BLaER1 (cell line): ENCODE data around the gene RHOA.

Experiments
- H3K27ac ChIP-seq: shearing (Covaris generic); formaldehyde crosslinking; 2 replicates; pipeline ENCODE4 v1.8.1; 2022
- H3K27me3 ChIP-seq: shearing (Covaris generic); formaldehyde crosslinking; 2 replicates; pipeline ENCODE4 v1.8.1; 2022
- H3K36me3 ChIP-seq: shearing (Covaris generic); formaldehyde crosslinking; 2 replicates; pipeline ENCODE4 v1.8.1; 2022
- H3K4me1 ChIP-seq: shearing (Covaris generic); formaldehyde crosslinking; 2 replicates; pipeline ENCODE4 v1.8.1; 2022
- H3K4me2 ChIP-seq: shearing (Covaris generic); formaldehyde crosslinking; 2 replicates; pipeline ENCODE4 v1.8.1; 2022
- H3K4me3 ChIP-seq: shearing (Covaris generic); formaldehyde crosslinking; 2 replicates; pipeline ENCODE4 v1.8.1; 2022
- H3K9ac ChIP-seq: shearing (Covaris generic); formaldehyde crosslinking; 2 replicates; pipeline ENCODE4 v1.8.1; 2022
- H3K9me3 ChIP-seq: shearing (Covaris generic); formaldehyde crosslinking; 2 replicates; pipeline ENCODE4 v1.8.1; 2022
- H4K20me1 ChIP-seq: shearing (Covaris generic); formaldehyde crosslinking; 2 replicates; pipeline ENCODE4 v1.8.1; 2022
- Cebpa-rat ChIP-seq: shearing (Covaris generic); IDR thresholded peaks from 2 replicates; pipeline ENCODE4 v1.8.1; 2022

Gene RHOA

DNA sequence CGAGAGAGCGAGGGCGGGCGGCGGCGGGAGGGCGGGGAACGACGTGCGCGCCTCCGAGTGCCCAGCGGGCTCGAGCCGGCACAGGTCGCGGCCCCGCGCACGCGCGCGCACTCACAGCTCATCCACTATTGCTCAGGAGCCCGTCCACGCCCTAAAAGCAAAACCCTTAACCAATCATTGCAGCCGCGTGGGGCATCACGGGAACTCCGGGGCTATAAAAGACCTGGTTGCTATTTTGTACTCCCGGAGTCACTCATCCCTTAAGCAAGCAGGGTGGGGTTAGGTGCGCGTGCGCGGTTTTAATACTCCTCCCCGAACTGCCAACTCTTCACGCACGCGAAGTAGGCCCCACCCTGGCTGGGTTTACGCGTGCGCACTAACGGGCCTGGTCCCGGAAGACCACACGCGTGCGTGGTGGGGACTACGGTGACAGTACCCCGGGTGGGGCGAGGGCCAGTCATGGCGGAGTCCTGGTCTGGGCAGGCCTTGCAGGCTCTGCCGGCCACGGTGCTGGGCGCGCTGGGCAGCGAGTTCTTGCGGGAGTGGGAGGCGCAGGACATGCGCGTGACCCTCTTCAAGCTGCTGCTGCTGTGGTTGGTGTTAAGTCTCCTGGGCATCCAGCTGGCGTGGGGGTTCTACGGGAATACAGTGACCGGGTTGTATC lies at the start of gene RHOA, which contains the start of gene TCTA:
Gene RHOA, minus strand, starts transcription at position 9 of the 664 bp plus-strand sequence. CDS start 36,387 bp downstream, outside the sequence.
Gene TCTA, plus strand, starts transcription at position 456 of the 664 bp plus-strand sequence. Its CDS starts 4 bp downstream, at position 460.
- Histone ChIP-seq H3K9me3 (no peaks in the 10 kb centered on the region), H3K27me3 (no peaks in the 10 kb centered on the region), H3K36me3 (peaks cover 7% of the 10 kb centered on the region), H3K4me2 (peak within 1 kb of the TSS; percentile 100), H4K20me1 (peaks cover 45% of the 10 kb centered on the region), H3K4me3 (peak within 1 kb of the TSS; percentile 97), H3K9ac (peak within 1 kb of the TSS; percentile 99), H3K27ac (peak within 1 kb of the TSS; percentile 100), H3K4me1 (peaks cover 79% of the 10 kb centered on the region)
- no peak for TF ChIP-seq Cebpa-rat

DNA sequence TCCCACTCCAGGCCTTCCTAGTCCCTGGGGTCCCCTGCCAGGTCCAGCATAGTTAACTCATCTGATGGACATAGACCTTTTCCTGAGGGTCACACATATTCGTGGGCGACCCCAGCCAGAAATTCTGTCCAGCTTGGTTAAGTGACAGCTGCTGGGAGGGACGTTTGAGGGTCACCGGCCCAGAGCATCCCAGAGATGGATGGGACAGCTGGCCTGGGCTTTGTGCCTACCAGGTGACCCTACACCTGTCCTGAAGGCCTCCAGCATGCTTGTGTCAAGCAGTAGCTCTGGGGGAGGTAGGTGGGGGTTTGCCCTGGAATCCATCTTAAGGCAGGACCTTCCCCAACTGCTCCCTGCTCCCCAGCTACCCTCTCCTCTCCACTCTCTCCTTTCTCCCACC lies 49.2 kb upstream of the RHOA start:
- no peak overlapping the region for H3K27ac ChIP-seq
- H4K20me1 ChIP-seq: no peaks in the 10 kb centered on the region
- H3K9ac ChIP-seq: no peak overlapping the region
- peaks cover 5% of the 10 kb centered on the region; the same call in 1 of the 2 replicates for H3K4me1 ChIP-seq
- no peak overlapping the region for H3K4me2 ChIP-seq
- H3K9me3 ChIP-seq: no peaks in the 10 kb centered on the region
- TF ChIP-seq Cebpa-rat: no peak
- H3K4me3 ChIP-seq: no peak overlapping the region
- no peaks in the 10 kb centered on the region for H3K27me3 ChIP-seq
- H3K36me3 ChIP-seq: no peaks in the 10 kb centered on the region

DNA sequence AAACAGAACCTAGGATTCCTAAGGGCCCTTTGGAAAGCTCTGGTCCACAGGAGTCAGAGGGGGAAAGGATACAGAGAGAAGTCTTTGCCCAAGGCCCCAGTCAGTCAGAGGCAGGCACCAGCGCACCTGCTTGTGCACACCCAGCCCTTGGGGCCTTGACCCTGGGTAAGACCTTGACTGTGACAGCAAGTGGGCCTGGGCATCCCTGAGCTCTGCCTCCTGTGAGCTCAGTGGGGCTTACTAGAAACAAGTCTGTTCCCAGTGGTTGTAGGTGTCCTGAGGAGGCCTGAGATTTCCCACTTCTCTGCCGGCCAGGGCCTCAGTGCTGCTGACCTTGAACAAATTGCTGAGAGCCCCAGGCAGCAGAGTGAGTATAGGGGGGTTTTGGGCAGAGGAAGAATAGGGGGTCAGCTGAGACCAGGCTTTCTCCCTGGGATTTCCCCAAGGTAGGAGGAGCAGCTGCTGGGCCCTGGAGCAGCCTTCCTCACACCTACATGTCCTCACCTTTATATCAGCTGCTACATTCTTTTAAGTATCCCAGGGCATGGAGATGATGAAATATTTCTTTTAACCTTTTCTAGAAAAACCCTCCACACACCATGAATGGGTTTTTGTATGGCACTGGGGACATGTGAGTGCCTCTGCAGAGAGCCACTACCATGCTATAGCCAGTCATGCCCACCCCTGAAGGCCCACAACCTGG lies 48.6 kb upstream of the RHOA start:
- no peak overlapping the region for H3K9ac ChIP-seq
- H3K4me2 ChIP-seq: no peak overlapping the region

DNA sequence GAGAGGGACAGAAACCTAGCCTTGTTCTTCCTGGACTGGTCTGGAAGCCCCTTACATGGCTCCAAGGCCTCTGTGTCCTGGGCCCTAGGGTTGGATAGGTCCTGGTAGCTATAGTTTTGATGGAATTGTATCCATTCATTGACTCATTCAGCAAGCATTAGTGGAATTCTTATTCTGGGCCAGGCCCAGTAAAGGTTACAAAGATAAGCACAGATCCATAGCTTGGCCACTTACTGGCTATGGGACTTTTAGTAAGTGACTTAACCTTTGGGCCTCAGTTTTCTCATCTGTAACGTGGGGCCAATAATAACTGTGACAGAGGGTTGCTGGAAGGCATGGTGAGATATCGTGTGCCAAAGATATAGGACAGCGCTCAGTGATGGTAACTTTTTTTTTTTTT lies 44.7 kb upstream of the RHOA start:
- no peaks in the 10 kb centered on the region for H3K27me3 ChIP-seq
- no peak overlapping the region for H3K4me2 ChIP-seq
- no peaks in the 10 kb centered on the region for H3K9me3 ChIP-seq
- H3K36me3 ChIP-seq: no peaks in the 10 kb centered on the region
- TF ChIP-seq Cebpa-rat: no peak
- H4K20me1 ChIP-seq: no peaks in the 10 kb centered on the region
- H3K27ac ChIP-seq: no peak overlapping the region
- peaks cover 21% of the 10 kb centered on the region for H3K4me1 ChIP-seq
- H3K9ac ChIP-seq: no peak overlapping the region
- no peak overlapping the region for H3K4me3 ChIP-seq

More for the DNA sequence above, 48.6 kb upstream of the RHOA start:
- H3K4me3 ChIP-seq: no peak overlapping the region
- H3K9me3 ChIP-seq: no peaks in the 10 kb centered on the region
- H3K27me3 ChIP-seq: no peaks in the 10 kb centered on the region
- H3K27ac ChIP-seq: no peak overlapping the region
- H4K20me1 ChIP-seq: no peaks in the 10 kb centered on the region
- no peaks in the 10 kb centered on the region for H3K36me3 ChIP-seq
- no peaks in the 10 kb centered on the region for H3K4me1 ChIP-seq
- TF ChIP-seq Cebpa-rat: no peak

DNA sequence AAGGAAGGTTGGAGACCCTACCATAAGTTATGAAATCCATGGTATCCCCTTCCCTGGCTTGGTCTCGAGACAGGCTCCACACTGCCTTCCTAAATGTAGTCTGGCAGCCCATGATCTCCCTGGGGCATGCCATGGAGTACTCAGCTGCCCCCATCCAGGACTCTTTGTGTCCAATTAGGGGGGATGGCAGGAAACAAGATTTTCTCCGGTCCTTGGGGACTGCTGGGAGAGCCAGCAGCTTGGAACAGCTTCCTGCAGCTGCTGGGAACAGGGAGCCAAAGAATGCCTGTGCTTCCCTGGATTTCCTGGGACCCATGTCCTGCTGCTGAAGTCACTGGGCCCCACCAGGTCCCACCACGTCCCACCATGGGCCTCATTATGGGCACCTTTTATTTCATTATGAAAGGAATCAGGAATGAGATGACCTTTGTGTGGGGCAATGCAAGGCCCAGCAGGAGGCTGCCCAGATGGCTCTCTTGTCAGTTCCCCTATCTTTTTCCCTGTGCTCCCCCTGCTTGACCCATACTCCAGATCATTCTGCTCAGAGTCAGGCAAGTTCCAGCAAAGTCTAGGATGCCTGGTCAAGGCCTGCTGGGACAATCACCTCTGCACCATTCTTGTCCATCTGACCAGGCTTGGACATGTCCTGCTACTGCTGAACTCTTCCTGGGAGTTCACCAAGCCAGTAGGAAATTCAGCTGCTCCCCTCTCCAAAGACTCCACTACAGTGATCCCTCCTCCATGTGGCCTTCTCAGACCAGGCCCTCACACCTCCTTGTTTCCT lies 43.3 kb upstream of the RHOA start:
- Histone ChIP-seq H3K27ac (no peak overlapping the region), H3K4me2 (no peak overlapping the region), H4K20me1 (no peaks in the 10 kb centered on the region), H3K9me3 (no peaks in the 10 kb centered on the region), H3K27me3 (no peaks in the 10 kb centered on the region), H3K9ac (no peak overlapping the region), H3K36me3 (no peaks in the 10 kb centered on the region), H3K4me3 (no peak overlapping the region), H3K4me1 (peaks cover 21% of the 10 kb centered on the region)
- TF ChIP-seq Cebpa-rat: no peak

DNA sequence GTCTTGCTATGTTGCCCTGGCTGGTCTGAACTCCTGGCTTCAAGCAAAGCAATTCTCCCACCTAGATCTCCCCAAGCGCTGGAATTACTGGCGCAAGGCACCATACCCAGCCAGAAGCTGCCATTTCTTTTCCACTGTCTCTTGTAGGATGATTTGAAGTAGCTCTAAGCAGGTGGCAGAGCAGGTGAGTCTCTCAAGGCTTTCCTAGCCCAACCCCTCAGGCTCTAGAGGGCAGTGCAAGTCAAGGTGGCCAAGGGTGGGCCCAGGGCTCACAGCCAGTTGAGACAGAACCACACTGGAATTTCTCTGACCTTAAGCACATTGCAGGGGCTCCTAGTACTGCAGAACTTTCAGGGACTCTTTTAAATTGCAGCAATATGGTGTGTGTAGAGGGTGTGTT lies 42.7 kb upstream of the RHOA start:
- Histone ChIP-seq H3K4me3 (no peak overlapping the region), H3K9ac (no peak overlapping the region), H3K27me3 (no peaks in the 10 kb centered on the region), H3K4me1 (peaks cover 21% of the 10 kb centered on the region), H3K9me3 (no peaks in the 10 kb centered on the region), H4K20me1 (no peaks in the 10 kb centered on the region), H3K36me3 (no peaks in the 10 kb centered on the region), H3K27ac (no peak overlapping the region), H3K4me2 (no peak overlapping the region)
- TF ChIP-seq Cebpa-rat: no peak

DNA sequence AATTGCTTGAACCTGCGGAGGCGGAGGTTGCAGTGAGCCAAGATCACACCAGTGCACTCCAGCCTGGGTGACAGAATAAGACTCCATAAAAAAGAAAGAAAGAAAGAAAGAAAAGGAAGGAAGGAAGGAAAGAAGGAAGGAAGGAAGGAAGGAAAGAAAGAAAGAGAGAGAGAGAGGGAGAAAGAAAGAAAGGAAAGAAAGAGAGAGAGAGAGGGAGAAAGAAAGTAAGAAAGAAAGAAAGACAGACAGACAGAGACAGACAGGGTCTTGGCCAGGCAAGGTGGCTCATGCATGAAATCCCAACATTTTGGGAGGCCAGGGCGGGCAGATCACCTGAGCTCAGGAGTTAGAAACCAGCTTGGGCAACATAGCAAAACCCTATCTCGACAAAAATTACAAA lies 41.8 kb upstream of the RHOA start:
- Histone ChIP-seq H3K27me3 (no peaks in the 10 kb centered on the region), H3K9me3 (no peaks in the 10 kb centered on the region), H4K20me1 (no peaks in the 10 kb centered on the region), H3K9ac (peak overlapping the region; percentile 26; the same call in 1 of the 2 replicates), H3K4me1 (peaks cover 26% of the 10 kb centered on the region), H3K4me3 (no peak overlapping the region), H3K27ac (no peak overlapping the region), H3K36me3 (no peaks in the 10 kb centered on the region), H3K4me2 (peak overlapping the region; percentile 48)
- TF ChIP-seq Cebpa-rat: no peak

DNA sequence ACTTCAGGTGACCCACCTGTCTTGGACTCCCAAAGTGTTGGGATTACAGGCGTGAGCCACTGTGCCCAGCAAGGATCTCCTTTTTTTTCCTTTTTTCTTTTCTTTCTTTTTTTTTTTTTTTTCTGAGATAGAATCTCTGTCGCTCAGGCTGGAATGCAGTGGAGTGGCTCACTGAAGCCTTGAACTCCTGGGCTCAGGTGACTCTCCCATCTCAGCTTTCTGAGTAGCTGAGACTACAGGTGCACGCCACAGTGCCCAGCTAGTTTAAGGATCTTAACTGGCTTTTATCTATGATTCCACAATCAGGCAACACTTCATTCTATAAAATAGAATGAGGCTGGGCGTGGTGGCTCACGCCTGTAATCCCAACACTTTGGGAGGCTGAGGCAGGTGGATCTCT lies 33.6 kb upstream of the RHOA start:
- no peak overlapping the region for H3K9ac ChIP-seq
- no peak overlapping the region for H3K4me3 ChIP-seq
- H3K27ac ChIP-seq: peak overlapping the region; percentile 88
- no peaks in the 10 kb centered on the region for H4K20me1 ChIP-seq
- no peaks in the 10 kb centered on the region for H3K9me3 ChIP-seq
- H3K27me3 ChIP-seq: no peaks in the 10 kb centered on the region
- H3K4me2 ChIP-seq: peak overlapping the region; percentile 82; the same call in 1 of the 2 replicates
- H3K36me3 ChIP-seq: no peaks in the 10 kb centered on the region
- TF ChIP-seq Cebpa-rat: no peak
- peaks cover 62% of the 10 kb centered on the region for H3K4me1 ChIP-seq

DNA sequence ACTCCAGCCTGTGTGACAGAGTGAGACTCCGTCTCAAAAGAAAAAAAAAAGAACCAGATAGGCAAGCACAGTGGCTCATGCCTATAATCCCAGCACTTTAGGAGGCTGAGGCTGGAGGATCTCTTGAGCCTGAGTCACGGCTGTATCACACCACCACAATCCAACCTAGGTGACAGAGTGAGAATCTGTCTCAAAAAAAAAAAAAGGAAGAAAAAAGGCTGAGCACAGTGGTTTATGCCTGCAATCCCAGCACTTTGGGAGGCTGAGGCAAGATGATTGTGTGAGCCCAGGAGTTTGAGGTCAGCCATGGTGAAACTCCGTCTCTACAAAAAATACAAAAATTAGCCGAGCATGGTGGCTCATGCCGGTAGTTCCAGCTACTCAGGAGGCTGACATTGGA lies 23.0 kb upstream of the RHOA start:
- H3K4me2 ChIP-seq: no peak overlapping the region
- H3K9me3 ChIP-seq: no peaks in the 10 kb centered on the region
- H3K4me1 ChIP-seq: peaks cover 11% of the 10 kb centered on the region
- no peaks in the 10 kb centered on the region for H3K36me3 ChIP-seq
- no peak overlapping the region for H3K4me3 ChIP-seq
- no peak overlapping the region for H3K9ac ChIP-seq
- H3K27ac ChIP-seq: no peak overlapping the region
- TF ChIP-seq Cebpa-rat: no peak
- no peaks in the 10 kb centered on the region for H4K20me1 ChIP-seq
- H3K27me3 ChIP-seq: no peaks in the 10 kb centered on the region

DNA sequence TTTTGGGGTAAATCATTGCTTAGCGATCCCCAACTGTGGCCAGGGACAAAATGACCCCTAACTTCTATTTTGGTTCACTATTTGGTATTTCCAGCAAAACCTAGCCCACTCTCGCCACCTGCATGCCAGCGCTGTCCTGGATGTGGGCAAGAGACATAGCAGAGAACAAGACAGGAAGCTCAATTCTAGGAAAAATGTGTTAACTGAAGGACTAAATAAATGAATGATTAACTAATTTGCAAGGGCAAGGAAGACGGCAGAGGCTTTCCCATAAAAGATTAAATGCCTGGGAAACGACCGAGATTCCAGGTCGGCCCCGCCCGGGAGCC lies 16.9 kb upstream of the RHOA start:
- Histone ChIP-seq H4K20me1 (no peaks in the 10 kb centered on the region), H3K9ac (peak overlapping the region; percentile 83), H3K4me3 (peak overlapping the region; percentile 69), H3K36me3 (peaks cover 17% of the 10 kb centered on the region), H3K27ac (peak overlapping the region; percentile 92), H3K4me2 (peak overlapping the region; percentile 92), H3K4me1 (peaks cover 46% of the 10 kb centered on the region), H3K27me3 (no peaks in the 10 kb centered on the region), H3K9me3 (no peaks in the 10 kb centered on the region)
- TF ChIP-seq Cebpa-rat: no peak
